Ureter (tissue), 1 donor: ENCODE results near the gene ICAM5. TPM values are rescaled to one million over a fixed set of nuclear protein-coding genes. Genes with fewer than 3 reads are reported as not detected.
"Not testable (repeated sequence)": the region's sequence is repeated elsewhere in the genome, so short reads cannot be mapped to it uniquely, and the experiment has no call there.

ENCODE experiments used
- DNase-seq: peaks from one replicate; pipeline ENCODE4 v3.0.0-alpha.2; 2020; ENCODE audit warnings: low spot score
- total RNA-seq: library from RNA; stranded (reverse); gene quantifications from one replicate; pipeline ENCODE4 v1.2.4, GENCODE V29; 2023
- donor health status: DM: yes; HTN: yes; CAD: no.

Gene ICAM5
- 1.8 TPM for total RNA-seq

- DNase-seq = no peak
Measured at GRCh38 chr19:10289836-10290356, at the start of gene ICAM5. TSS of gene ICAM5 (plus strand) at chr19:10289952. CDS start at chr19:10290044, 92 bp downstream.

GRCh38 chr19:10241826-10242449 lies 47.8 kb upstream of the ICAM5 start:
- not testable (repeated sequence) for DNase-seq

GRCh38 chr19:10243606-10244005 lies 46.1 kb upstream of the ICAM5 start:
- no peak for DNase-seq

GRCh38 chr19:10245189-10245939 lies 44.4 kb upstream of the ICAM5 start:
- no peak for DNase-seq

- DNase-seq = no peak
Measured at GRCh38 chr19:10246511-10246910, 43.2 kb upstream of the ICAM5 start.

GRCh38 chr19:10251792-10252694 lies 37.7 kb upstream of the ICAM5 start, which contains the start of gene MRPL4:
TSS of gene MRPL4 (plus strand) at chr19:10252214. CDS start at chr19:10252254, 40 bp downstream.
- peak; percentile 97 for DNase-seq

GRCh38 chr19:10252707-10253106 lies 37.0 kb upstream of the ICAM5 start:
- DNase-seq = no peak

- no peak for DNase-seq
Measured at GRCh38 chr19:10254244-10254643, 35.5 kb upstream of the ICAM5 start.

- DNase-seq = no peak
Measured at GRCh38 chr19:10255358-10255757, 34.4 kb upstream of the ICAM5 start.

GRCh38 chr19:10256551-10256950 lies 33.2 kb upstream of the ICAM5 start:
- DNase-seq = no peak

GRCh38 chr19:10256970-10257615 lies 32.7 kb upstream of the ICAM5 start:
- no peak for DNase-seq

GRCh38 chr19:10258080-10258710 lies 31.6 kb upstream of the ICAM5 start:
- no peak for DNase-seq

- peak; percentile 76 for DNase-seq
Measured at GRCh38 chr19:10259162-10259905, 30.4 kb upstream of the ICAM5 start.

GRCh38 chr19:10260141-10260584 lies 29.6 kb upstream of the ICAM5 start:
- DNase-seq = no peak

- no peak for DNase-seq
Measured at GRCh38 chr19:10262771-10263170, 27.0 kb upstream of the ICAM5 start.

- DNase-seq = no peak
Measured at GRCh38 chr19:10266706-10267105, 23.0 kb upstream of the ICAM5 start.

GRCh38 chr19:10268071-10268470 lies 21.7 kb upstream of the ICAM5 start:
- no peak for DNase-seq

GRCh38 chr19:10269333-10270179 lies 20.2 kb upstream of the ICAM5 start:
- peak; percentile 90 for DNase-seq

GRCh38 chr19:10270180-10270615 lies 19.6 kb upstream of the ICAM5 start:
- peak; percentile 75 for DNase-seq
